Spleen (tissue), 7 donors: ENCODE results near the gene CCN5.

Source experiments
- POLR2A ChIP-seq, 3 donors: fragments of 450-650 bp; IDR thresholded peaks; one replicate each; pipeline ENCODE4 v1.5.1; 2017; ENCODE audit warnings: antibody characterized with exemption in 3 of 3, mild to moderate bottlenecking in 1 of 3
- POLR2AphosphoS5 ChIP-seq, 3 donors: sonication (generic); formaldehyde crosslinking; IDR thresholded peaks; one replicate each; pipeline ENCODE4 v1.5.1; 2017; ENCODE audit warnings: antibody characterized with exemption in 3 of 3
- TF ChIP-seq, protein P1 (sequence below), 11 experiments: fragments of 200-600 bp in 7 of 11; fragments of 450-650 bp in 4 of 11; sonication (generic) in 4 of 11; IDR thresholded peaks in 8 of 11; conservative IDR thresholded peaks in 3 of 11; 1 replicate in 7 of 11; 2 replicates in 4 of 11; pipeline versions ENCODE4 v1.4.0 to v1.8.0; 2016 to 2021; ENCODE audit warnings: antibody characterized with exemption in 11 of 11, inconsistent platforms in 4 of 11, mild to moderate bottlenecking in 1 of 11
- donor health status: DM: no; HTN: no; CAD: no; lungs with moderate emphysema.
- donor health status: DM: no; HTN: no; CAD: no.
- donor health status: DM: no; HTN: no; CAD: no.

DNA sequence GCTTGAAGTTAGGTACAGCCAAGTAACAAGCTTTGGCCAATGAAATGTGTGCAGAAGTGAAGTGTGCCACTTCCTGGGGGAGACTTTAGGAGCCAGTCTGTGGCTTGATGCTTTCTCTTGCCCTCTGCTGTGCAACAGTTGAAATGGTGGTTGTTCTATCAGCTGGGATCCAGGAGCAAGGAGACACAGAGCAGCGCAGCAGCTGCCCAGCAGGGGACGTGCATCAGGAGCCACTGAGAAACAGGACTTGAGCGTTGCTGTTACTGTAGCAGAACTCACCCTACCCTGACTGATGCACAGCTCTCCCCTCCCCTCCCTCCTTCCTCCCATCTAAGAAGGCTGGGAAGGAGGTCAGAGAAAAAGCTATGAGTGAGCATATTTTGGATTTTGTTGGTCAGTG is 18.9 kb upstream of the CCN5 start:
- TF ChIP-seq, protein P1, sequence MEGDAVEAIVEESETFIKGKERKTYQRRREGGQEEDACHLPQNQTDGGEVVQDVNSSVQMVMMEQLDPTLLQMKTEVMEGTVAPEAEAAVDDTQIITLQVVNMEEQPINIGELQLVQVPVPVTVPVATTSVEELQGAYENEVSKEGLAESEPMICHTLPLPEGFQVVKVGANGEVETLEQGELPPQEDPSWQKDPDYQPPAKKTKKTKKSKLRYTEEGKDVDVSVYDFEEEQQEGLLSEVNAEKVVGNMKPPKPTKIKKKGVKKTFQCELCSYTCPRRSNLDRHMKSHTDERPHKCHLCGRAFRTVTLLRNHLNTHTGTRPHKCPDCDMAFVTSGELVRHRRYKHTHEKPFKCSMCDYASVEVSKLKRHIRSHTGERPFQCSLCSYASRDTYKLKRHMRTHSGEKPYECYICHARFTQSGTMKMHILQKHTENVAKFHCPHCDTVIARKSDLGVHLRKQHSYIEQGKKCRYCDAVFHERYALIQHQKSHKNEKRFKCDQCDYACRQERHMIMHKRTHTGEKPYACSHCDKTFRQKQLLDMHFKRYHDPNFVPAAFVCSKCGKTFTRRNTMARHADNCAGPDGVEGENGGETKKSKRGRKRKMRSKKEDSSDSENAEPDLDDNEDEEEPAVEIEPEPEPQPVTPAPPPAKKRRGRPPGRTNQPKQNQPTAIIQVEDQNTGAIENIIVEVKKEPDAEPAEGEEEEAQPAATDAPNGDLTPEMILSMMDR (IDR thresholded peaks at IDR 0.05 in 8 of 11, conservative IDR thresholded peaks at IDR 0.05 in 3 of 11), result no peak
- TF ChIP-seq POLR2AphosphoS5 (IDR thresholded peaks at IDR 0.05) (no peak), POLR2A (IDR thresholded peaks at IDR 0.05) (no peak)
